Thyroid gland (tissue), 4 donors: ENCODE data around the gene UROC1. TPM values are rescaled to one million over a fixed set of nuclear protein-coding genes. Genes with fewer than 3 reads are reported as not detected.
"Not testable (repeated sequence)": the region's sequence is repeated elsewhere in the genome, so short reads cannot be mapped to it uniquely, and the experiment has no call there.

Experiments used
- DNase-seq, 2 donors: peaks; one replicate each; pipeline ENCODE4 v3.0.0-alpha.2; 2019
- H3K27ac ChIP-seq, 3 donors: fragments of 200-600 bp; sonication (generic); 1 replicate in 2 of 3; 2 replicates in 1 of 3; pipeline ENCODE4 v1.5.1; 2016 to 2019; ENCODE audit warnings: mild to moderate bottlenecking in 1 of 3, moderate library complexity in 1 of 3
- H3K27me3 ChIP-seq: fragments of 200-600 bp; sonication (generic); one replicate; pipeline ENCODE4 v1.5.1; 2019
- H3K36me3 ChIP-seq, 2 donors: fragments of 200-600 bp; sonication (generic); one replicate each; pipeline ENCODE4 v1.5.1; 2016 to 2019
- H3K4me1 ChIP-seq, 2 donors: fragments of 200-600 bp; sonication (generic); one replicate each; pipeline ENCODE4 v1.5.1; 2017 to 2019
- H3K4me3 ChIP-seq, 3 donors: fragments of 200-600 bp; sonication (generic); replicated peaks in 1 of 3; 1 replicate in 2 of 3; 2 replicates in 1 of 3; pipeline ENCODE4 v1.5.1; 2016; ENCODE audit warnings: mild to moderate bottlenecking in 1 of 3
- H3K9me3 ChIP-seq: fragments of 200-600 bp; sonication (generic); one replicate; pipeline ENCODE4 v1.5.1; 2017
- POLR2A ChIP-seq, 2 donors: fragments of 450-650 bp; IDR thresholded peaks; one replicate each; pipeline ENCODE4 v1.6.1; 2017; ENCODE audit warnings: antibody characterized with exemption in 2 of 2, mild to moderate bottlenecking in 2 of 2, moderate library complexity in 1 of 2
- WGBS, 2 donors: methylation state at CpG; one replicate each; pipeline ENCODE4 v1.1.5; 2017; 5-methylcytosine and 5-hydroxymethylcytosine counted together
- intact Hi-C: fragments of 100-400 bp; cut with DNase I; formaldehyde crosslinking; loops from one replicate; pipeline ENCODE4 v1.15.1; 2023
- total RNA-seq, 4 donors: library from RNA; depleted of rRNA; stranded (reverse); fragments of >200 nt; gene quantifications; one replicate each; pipeline ENCODE4 v1.2.3, GENCODE V29; 2016
- TF ChIP-seq, protein P1 (sequence below), 6 experiments: fragments of 200-600 bp in 3 of 6; fragments of 450-650 bp in 3 of 6; sonication (generic) in 3 of 6; IDR thresholded peaks; one replicate each; pipeline ENCODE4 v1.5.1; 2016 to 2019; ENCODE audit warnings: antibody characterized with exemption in 6 of 6, mild to moderate bottlenecking in 2 of 6, inconsistent platforms in 1 of 6, moderate library complexity in 1 of 6

The UROC1 gene
- total RNA-seq, 4 donors from 2014 or later = not detected

GRCh38 chr3:126535636-126536035 lies 18.1 kb upstream of the UROC1 start:
- H3K27me3 ChIP-seq = no peaks in the 10 kb centered on the region
- H3K36me3 ChIP-seq = no peaks in the 10 kb centered on the region
- intact Hi-C loops = no loop called here
- no peaks in the 10 kb centered on the region for H3K9me3 ChIP-seq
- TF ChIP-seq, protein P1, sequence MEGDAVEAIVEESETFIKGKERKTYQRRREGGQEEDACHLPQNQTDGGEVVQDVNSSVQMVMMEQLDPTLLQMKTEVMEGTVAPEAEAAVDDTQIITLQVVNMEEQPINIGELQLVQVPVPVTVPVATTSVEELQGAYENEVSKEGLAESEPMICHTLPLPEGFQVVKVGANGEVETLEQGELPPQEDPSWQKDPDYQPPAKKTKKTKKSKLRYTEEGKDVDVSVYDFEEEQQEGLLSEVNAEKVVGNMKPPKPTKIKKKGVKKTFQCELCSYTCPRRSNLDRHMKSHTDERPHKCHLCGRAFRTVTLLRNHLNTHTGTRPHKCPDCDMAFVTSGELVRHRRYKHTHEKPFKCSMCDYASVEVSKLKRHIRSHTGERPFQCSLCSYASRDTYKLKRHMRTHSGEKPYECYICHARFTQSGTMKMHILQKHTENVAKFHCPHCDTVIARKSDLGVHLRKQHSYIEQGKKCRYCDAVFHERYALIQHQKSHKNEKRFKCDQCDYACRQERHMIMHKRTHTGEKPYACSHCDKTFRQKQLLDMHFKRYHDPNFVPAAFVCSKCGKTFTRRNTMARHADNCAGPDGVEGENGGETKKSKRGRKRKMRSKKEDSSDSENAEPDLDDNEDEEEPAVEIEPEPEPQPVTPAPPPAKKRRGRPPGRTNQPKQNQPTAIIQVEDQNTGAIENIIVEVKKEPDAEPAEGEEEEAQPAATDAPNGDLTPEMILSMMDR (IDR thresholded peaks at IDR 0.05) = no peak
- no peak for TF ChIP-seq POLR2A (IDR thresholded peaks at IDR 0.05)
- H3K27ac ChIP-seq = no peak overlapping the region
- H3K4me1 ChIP-seq = no peaks in the 10 kb centered on the region
- DNase-seq = no peak
- H3K4me3 ChIP-seq = no peak overlapping the region

DNA sequence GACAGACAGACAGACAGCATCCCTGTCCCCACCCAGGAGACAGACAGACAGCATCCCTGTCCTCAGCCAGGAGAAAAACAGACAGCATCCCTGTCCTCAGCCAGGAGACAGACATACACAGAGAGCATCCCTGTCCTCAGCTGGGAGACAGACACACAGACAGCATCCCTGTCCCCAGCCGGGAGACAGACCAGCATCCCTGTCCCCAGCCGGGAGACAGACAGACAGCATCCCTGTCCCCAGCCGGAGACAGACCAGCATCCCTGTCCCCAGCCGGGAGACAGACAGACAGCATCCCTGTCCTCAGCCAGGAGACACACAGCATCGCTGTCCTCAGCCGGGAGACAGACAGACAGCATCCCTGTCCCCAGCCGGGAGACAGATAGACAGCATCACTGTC lies 17.1 kb upstream of the UROC1 start:
- H3K4me1 ChIP-seq, H3K36me3 ChIP-seq, intact Hi-C loops, H3K4me3 ChIP-seq, H3K9me3 ChIP-seq, DNase-seq, H3K27me3 ChIP-seq, H3K27ac ChIP-seq: not testable (repeated sequence)
- 72 to 100% methylated on average over 1 to 2 of the region's 7 CpGs for WGBS, 2 donors

GRCh38 chr3:126533506-126533905 lies 15.9 kb upstream of the UROC1 start:
- H3K27me3 ChIP-seq = no peaks in the 10 kb centered on the region
- intact Hi-C loops = no loop called here
- no peak overlapping the region for H3K4me3 ChIP-seq
- H3K36me3 ChIP-seq = no peaks in the 10 kb centered on the region
- no peak for TF ChIP-seq POLR2A (IDR thresholded peaks at IDR 0.05)
- TF ChIP-seq, protein P1 (IDR thresholded peaks at IDR 0.05) = no peak
- H3K27ac ChIP-seq = no peak overlapping the region
- no peak for DNase-seq
- no peaks in the 10 kb centered on the region for H3K9me3 ChIP-seq
- no peaks in the 10 kb centered on the region for H3K4me1 ChIP-seq

DNA sequence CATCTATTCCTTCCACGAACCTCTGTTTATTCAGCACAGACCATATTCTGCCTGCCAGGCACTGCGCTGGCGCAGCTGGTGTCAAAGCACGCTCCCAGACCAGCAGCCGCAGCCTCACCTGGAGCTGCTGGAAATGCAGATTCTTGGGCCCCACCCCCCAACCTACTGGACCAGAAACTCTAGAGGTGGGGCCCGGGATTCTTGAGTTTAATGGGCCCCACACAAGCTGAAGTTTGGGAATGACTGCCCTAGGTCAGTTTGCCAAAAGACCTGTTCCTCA lies 13.4 kb upstream of the UROC1 start:
- no peak overlapping the region for H3K27ac ChIP-seq
- H3K9me3 ChIP-seq = no peaks in the 10 kb centered on the region
- 73 to 76% methylated on average over 2 to 5 of the region's 6 CpGs for WGBS, 2 donors
- H3K4me3 ChIP-seq = no peak overlapping the region
- TF ChIP-seq, protein P1 (IDR thresholded peaks at IDR 0.05) = no peak
- no peak for TF ChIP-seq POLR2A (IDR thresholded peaks at IDR 0.05)
- H3K27me3 ChIP-seq = no peaks in the 10 kb centered on the region
- DNase-seq = no peak
- intact Hi-C loops = no loop called here
- H3K36me3 ChIP-seq = no peaks in the 10 kb centered on the region
- no peaks in the 10 kb centered on the region for H3K4me1 ChIP-seq

- WGBS, 2 donors = 83 to 89% methylated on average over 9 to 16 of the region's 18 CpGs
- H3K9me3 ChIP-seq = no peaks in the 10 kb centered on the region
- DNase-seq = no peak
- H3K27me3 ChIP-seq = no peaks in the 10 kb centered on the region
- H3K4me1 ChIP-seq = no peaks in the 10 kb centered on the region
- H3K4me3 ChIP-seq = no peak overlapping the region
- TF ChIP-seq, protein P1 (IDR thresholded peaks at IDR 0.05) = no peak
- no peak for TF ChIP-seq POLR2A (IDR thresholded peaks at IDR 0.05)
- H3K36me3 ChIP-seq = no peaks in the 10 kb centered on the region
- intact Hi-C loops = no loop called here
- no peak overlapping the region for H3K27ac ChIP-seq
Observed at GRCh38 chr3:126530171-126531050, 12.8 kb upstream of the UROC1 start.
